ENCODE measurements around the gene CACNB4.

The CACNB4 gene

DNA sequence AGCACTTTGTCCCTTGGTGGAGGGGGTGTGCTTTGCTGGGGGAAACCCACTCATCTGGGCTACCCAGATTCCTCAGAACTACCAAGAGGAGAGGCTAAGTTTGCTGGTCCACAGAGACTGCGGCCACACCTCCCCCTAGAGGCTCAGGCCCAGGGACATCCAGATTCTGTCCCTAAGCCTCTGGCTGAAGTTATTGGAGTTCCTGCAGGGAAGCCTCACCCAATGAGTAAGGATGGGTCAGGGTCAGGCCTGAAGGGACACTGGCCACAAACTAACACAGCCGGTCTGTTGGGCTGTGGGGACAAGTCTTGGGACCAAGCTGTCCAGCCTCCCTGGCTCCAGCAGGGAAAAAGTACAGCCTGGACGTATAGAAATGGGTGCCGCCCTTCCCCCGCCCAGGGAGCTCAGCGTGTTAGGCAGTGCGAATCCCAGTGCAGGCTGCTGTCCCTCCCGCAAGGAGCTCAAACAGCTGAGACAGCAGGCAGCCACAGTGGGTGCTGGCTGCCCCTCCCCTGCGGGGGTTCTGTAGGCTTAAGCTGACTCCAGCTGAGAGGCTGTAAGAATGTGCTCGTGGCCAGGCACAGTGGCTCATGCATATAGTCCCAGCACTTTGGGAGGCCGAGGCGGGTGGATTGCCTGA lies 183.7 kb downstream of the CACNB4 start:
- no peak for TF ChIP-seq CTCF (IDR thresholded peaks at IDR 0.05; ENCODE audit: poor library complexity, severe bottlenecking)
- Histone ChIP-seq H3K27me3 (ENCODE audit: insufficient read depth, poor library complexity, severe bottlenecking) (no peaks in the 10 kb centered on the region), H3K27ac (ENCODE audit: poor library complexity, severe bottlenecking) (no peak overlapping the region), H3K9me3 (ENCODE audit: severe bottlenecking) (no peaks in the 10 kb centered on the region), H3K4me1 (ENCODE audit: insufficient read depth, poor library complexity, severe bottlenecking) (no peaks in the 10 kb centered on the region), H3K36me3 (ENCODE audit: low read depth) (no peaks in the 10 kb centered on the region), H3K4me3 (ENCODE audit: severe bottlenecking) (no peak overlapping the region)
- DNase-seq (ENCODE audit: low spot score) (no peak), ATAC-seq (ENCODE audit: low read depth) (no peak)

DNA sequence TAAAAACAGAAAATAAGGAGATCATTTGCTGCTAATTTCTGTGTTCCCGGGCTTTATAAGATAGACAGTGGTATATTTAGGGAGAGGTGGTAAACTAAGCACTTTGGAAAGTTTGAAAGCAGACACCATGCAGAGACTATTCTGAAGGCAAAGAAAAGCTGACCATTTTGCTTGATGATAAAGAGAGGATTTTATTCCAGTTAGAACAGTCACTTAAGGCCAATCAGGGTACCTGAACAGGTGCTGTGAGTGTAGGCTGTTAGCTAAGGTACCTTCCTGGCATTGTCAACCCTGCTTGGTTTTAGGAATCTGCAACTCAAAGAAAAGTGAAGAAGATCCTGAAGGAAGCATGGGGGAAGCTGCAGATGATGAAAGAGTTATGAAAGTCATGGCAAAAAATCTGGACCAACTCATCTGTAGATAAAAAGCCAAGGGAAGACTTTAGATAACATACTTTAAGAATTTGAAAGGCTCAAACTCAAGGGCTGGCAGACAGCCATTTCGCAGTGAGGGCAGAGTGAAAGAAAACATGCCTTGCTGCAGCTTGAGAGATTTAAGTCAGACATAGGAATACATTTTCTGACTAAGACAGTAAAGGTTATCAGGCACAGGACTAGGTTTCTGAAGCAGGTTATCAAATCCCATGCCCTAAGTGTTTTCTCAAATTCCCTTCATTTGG lies 190.5 kb downstream of the CACNB4 start:
- DNase-seq (ENCODE audit: low spot score) (no peak), ATAC-seq (ENCODE audit: low read depth) (no peak)
- Histone ChIP-seq H3K27me3 (ENCODE audit: insufficient read depth, poor library complexity, severe bottlenecking) (no peaks in the 10 kb centered on the region), H3K36me3 (ENCODE audit: low read depth) (no peaks in the 10 kb centered on the region), H3K4me1 (ENCODE audit: insufficient read depth, poor library complexity, severe bottlenecking) (no peaks in the 10 kb centered on the region), H3K9me3 (ENCODE audit: severe bottlenecking) (no peaks in the 10 kb centered on the region), H3K27ac (ENCODE audit: poor library complexity, severe bottlenecking) (no peak overlapping the region), H3K4me3 (ENCODE audit: severe bottlenecking) (no peak overlapping the region)
- no peak for TF ChIP-seq CTCF (IDR thresholded peaks at IDR 0.05; ENCODE audit: poor library complexity, severe bottlenecking)

DNA sequence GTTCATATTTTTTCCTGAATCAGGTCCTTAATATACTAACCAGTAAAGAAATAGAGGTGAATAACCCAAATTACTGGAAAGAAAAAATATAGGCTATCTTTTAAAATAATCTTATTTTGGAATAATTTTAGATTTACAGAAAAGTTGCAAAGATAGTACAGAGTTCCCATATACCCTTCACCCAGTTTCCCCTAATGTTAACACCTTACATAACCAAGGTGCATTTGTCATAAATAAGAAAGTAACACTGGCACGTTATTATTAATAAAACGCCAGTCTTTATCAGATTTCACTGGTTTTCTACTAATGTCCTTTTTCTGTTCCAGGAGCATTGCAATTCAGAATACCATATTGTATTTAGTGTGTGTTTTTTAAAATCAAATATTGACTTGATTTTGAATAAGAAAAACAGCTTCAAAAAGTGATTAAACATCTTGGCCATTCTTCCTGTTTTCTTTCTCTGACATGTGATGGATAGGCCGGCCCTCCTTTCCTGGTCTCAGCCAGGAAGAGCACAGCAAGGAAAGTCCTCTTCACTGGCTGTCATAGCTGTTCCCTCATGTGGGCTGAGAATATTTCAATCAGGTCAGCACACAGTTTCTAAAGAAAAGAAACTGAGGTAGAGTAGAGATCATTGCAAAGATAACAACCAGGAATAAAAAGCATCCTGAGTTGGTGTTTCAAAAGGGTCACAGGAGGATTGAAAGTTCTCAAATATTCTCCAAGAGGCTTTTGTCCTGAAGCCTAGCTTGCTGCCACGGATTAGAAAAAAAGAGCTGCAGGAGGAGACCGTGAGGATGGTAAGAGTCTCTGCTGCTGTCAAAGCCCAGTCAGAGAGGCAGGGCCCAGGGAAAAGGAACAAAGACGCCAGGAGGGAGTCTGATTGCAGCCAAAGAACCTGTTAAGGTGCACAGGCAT lies 191.3 kb downstream of the CACNB4 start:
- Histone ChIP-seq H3K4me3 (ENCODE audit: severe bottlenecking) (no peak overlapping the region), H3K9me3 (ENCODE audit: severe bottlenecking) (no peaks in the 10 kb centered on the region), H3K27ac (ENCODE audit: poor library complexity, severe bottlenecking) (no peak overlapping the region), H3K36me3 (ENCODE audit: low read depth) (no peaks in the 10 kb centered on the region), H3K27me3 (ENCODE audit: insufficient read depth, poor library complexity, severe bottlenecking) (no peaks in the 10 kb centered on the region), H3K4me1 (ENCODE audit: insufficient read depth, poor library complexity, severe bottlenecking) (no peaks in the 10 kb centered on the region)
- DNase-seq (ENCODE audit: low spot score) (no peak), ATAC-seq (ENCODE audit: low read depth) (no peak)
- TF ChIP-seq CTCF (IDR thresholded peaks at IDR 0.05; ENCODE audit: poor library complexity, severe bottlenecking), result no peak

- DNase-seq (ENCODE audit: low spot score) (no peak), ATAC-seq (ENCODE audit: low read depth) (no peak)
- H3K4me1 ChIP-seq (ENCODE audit: insufficient read depth, poor library complexity, severe bottlenecking), result no peaks in the 10 kb centered on the region
- no peaks in the 10 kb centered on the region for H3K9me3 ChIP-seq (ENCODE audit: severe bottlenecking)
- TF ChIP-seq CTCF (IDR thresholded peaks at IDR 0.05; ENCODE audit: poor library complexity, severe bottlenecking), result no peak
- H3K27ac ChIP-seq (ENCODE audit: poor library complexity, severe bottlenecking), result no peak overlapping the region
- no peaks in the 10 kb centered on the region for H3K36me3 ChIP-seq (ENCODE audit: low read depth)
- H3K4me3 ChIP-seq (ENCODE audit: severe bottlenecking), result no peak overlapping the region
- no peaks in the 10 kb centered on the region for H3K27me3 ChIP-seq (ENCODE audit: insufficient read depth, poor library complexity, severe bottlenecking)
Observed at GRCh38 chr2:151906633-151906998, 192.2 kb downstream of the CACNB4 start.
